ENCODE results near the gene LLPH.

Gene LLPH

GRCh38 chr12:66087365-66087943 lies 43.1 kb downstream of the LLPH start:
- peak; percentile 99 for DNase-seq

GRCh38 chr12:66085998-66086397 lies 44.6 kb downstream of the LLPH start:
- DNase-seq, result no peak

- DNase-seq, result no peak
Observed at GRCh38 chr12:66085213-66085612, 45.3 kb downstream of the LLPH start.

GRCh38 chr12:66083766-66084165 lies 46.8 kb downstream of the LLPH start:
- DNase-seq, result no peak

- DNase-seq, result no peak
Observed at GRCh38 chr12:66082744-66083143, 47.8 kb downstream of the LLPH start.

- DNase-seq, result no peak
Observed at GRCh38 chr12:66080791-66081190, 49.8 kb downstream of the LLPH start.

- no peak for DNase-seq
Observed at GRCh38 chr12:66077542-66077941, 53.0 kb downstream of the LLPH start.

GRCh38 chr12:66074561-66074960 lies 56.0 kb downstream of the LLPH start:
- DNase-seq, result no peak

GRCh38 chr12:66072566-66072965 lies 58.0 kb downstream of the LLPH start:
- no peak for DNase-seq

- no peak for DNase-seq
Observed at GRCh38 chr12:66072135-66072534, 58.4 kb downstream of the LLPH start.

- no peak for DNase-seq
Observed at GRCh38 chr12:66071549-66071948, 59.0 kb downstream of the LLPH start.

GRCh38 chr12:66070378-66071120 lies 60.0 kb downstream of the LLPH start:
- no peak for DNase-seq

- DNase-seq, result no peak
Observed at GRCh38 chr12:66066929-66067523, 63.5 kb downstream of the LLPH start.
